Small intestine (tissue), 7 donors: Measurements from ENCODE around the gene DHRS7B. TPM values are rescaled to one million over a fixed set of nuclear protein-coding genes. Genes with fewer than 3 reads are reported as not detected.

Source experiments
- DNase-seq, 2 donors: peaks; one replicate each; pipeline versions ENCODE4 v3.0.0 to v3.0.0-alpha.2; 2013
- FAIRE-seq: peaks from 2 replicates; lab custom pipeline; 2012; peaks lifted over from hg19 to GRCh38; lab: Jason Lieb, UNC
- H3K27ac ChIP-seq, 3 donors: one replicate each; pipeline ENCODE4 v1.5.1; 2013; ENCODE audit warnings: low read length in 2 of 3, mild to moderate bottlenecking in 2 of 3, control low read depth in 1 of 3, inconsistent platforms in 1 of 3, low read depth in 1 of 3, moderate library complexity in 1 of 3
- H3K27me3 ChIP-seq, 3 donors: one replicate each; pipeline ENCODE4 v1.6.1; 2013; ENCODE audit warnings: low read length in 3 of 3, inconsistent platforms in 1 of 3; ENCODE audit not compliant: control insufficient read depth in 3 of 3, insufficient read depth in 3 of 3
- H3K36me3 ChIP-seq, 3 donors: one replicate each; pipeline ENCODE4 v1.6.1; 2013; ENCODE audit warnings: low read length in 3 of 3, inconsistent platforms in 1 of 3, low read depth in 1 of 3, mild to moderate bottlenecking in 1 of 3, moderate library complexity in 1 of 3; ENCODE audit not compliant: control insufficient read depth in 3 of 3, insufficient read depth in 2 of 3
- H3K4me1 ChIP-seq, 3 donors: one replicate each; pipeline ENCODE4 v1.6.1; 2013; ENCODE audit warnings: low read length in 2 of 3, inconsistent platforms in 1 of 3, low read depth in 1 of 3, mild to moderate bottlenecking in 1 of 3, moderate library complexity in 1 of 3; ENCODE audit not compliant: control insufficient read depth in 3 of 3, insufficient read depth in 2 of 3
- H3K4me3 ChIP-seq, 3 donors: one replicate each; pipeline ENCODE4 v1.5.1; 2013; ENCODE audit warnings: low read length in 3 of 3, control low read depth in 1 of 3, inconsistent platforms in 1 of 3, low read depth in 1 of 3, mild to moderate bottlenecking in 1 of 3, moderate library complexity in 1 of 3
- H3K9me3 ChIP-seq, 2 donors: one replicate each; pipeline ENCODE4 v1.6.1; 2013; ENCODE audit warnings: low read depth in 1 of 2, low read length in 1 of 2; ENCODE audit not compliant: control insufficient read depth in 2 of 2, insufficient read depth in 1 of 2
- WGBS, 3 donors: extraction: QIAGEN DNeasy Blood & Tissue Kit; methylation state at CpG; one replicate each; pipeline ENCODE4 v1.1.7; 2013; 5-methylcytosine and 5-hydroxymethylcytosine counted together
- polyA plus RNA-seq, 4 donors: library from polyadenylated mRNA; stranded (reverse) in 3 of 4; unstranded in 1 of 4; fragments of 200-250 nt in 3 of 4; fragments of 120-200 nt in 1 of 4; gene quantifications; one replicate each; pipeline versions ENCODE4 v1.2.1 to v1.2.3, GENCODE V29; 2013
- donor health status: healthy with polysubstance abuse.
- donor health status: control.
- donor health status: control.
- donor health status: Bipolar disorder and iron deficiency.
- donor health status: healthy.

The DHRS7B gene
- polyA plus RNA-seq, 4 donors: 23.5 to 33.7 (median 27.8) TPM

DNA sequence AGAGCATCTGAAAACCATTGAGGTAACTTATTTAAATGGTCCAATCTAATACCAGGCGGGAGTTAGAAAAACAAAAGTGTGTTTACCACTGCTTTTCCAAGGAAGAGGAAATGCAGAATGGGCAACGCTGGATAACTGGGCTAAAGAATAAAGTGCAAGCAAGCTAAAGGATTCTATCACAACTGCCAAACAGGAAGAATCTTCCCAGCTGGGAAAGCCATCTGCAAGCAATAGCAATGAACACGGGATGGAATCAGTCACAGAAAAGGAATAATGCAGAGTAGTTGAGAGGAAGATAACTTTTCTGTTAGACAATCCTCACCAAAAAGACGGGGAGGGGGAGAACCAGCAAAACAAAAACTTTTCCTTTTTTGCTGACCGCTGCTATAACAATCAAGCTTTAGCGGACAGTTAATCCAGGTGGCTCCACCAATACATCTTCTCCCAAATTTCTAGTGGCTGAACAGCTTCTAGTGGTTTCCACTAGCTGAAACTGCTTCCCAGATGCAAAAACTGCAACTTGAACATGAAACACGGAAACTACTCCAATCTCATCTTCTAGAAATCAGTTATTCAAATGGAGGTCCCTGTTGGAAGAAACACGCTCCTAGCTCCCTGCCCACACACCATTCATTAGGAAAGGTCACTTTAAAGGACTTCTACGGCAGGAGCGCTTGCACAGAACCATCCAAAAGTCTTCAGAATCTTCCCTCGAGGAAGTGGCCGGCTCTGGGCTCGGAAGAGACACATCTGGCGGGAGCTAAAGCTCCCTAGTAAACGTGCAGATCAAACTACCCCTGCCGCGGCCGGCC is 86.3 kb downstream of the DHRS7B start:
- H3K27ac ChIP-seq: peak overlapping the region in 2 of 3 donors; percentile 88 to 97
- no peaks in the 10 kb centered on the region for H3K9me3 ChIP-seq
- FAIRE-seq (no peak), DNase-seq (peak in 1 of 2 donors; percentile 17)
- H3K4me1 ChIP-seq: peaks cover 3 to 20% (median 20%) of the 10 kb centered on the region in 3 donors
- H3K36me3 ChIP-seq: peaks cover 0 to 30% (median 0%) of the 10 kb centered on the region in 3 donors
- H3K4me3 ChIP-seq: peak overlapping the region; percentile 65 to 98 (median 90)
- no peaks in the 10 kb centered on the region for H3K27me3 ChIP-seq
- 4 to 7% (median 4%) methylated on average over 18 of the region's 18 CpGs for WGBS, 3 donors

DNA sequence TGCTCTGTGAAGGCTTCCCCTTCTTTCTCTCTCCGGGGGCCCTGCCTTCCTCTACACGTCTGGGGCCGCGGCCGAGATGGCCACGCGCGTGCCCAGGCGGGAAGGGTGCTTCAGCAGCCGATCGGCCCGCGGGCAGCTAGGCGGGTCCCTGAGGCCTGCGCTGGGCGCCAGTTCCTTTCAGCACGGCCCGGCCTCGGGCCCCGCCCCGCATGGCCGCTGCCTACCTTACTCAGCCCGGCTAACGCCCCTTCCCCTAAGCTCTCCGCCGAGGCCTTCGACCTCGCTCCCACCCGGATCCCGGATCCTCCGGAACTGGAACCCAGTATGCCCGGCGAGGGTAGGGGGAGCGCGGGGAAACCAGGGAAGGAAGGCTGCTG is 86.9 kb downstream of the DHRS7B start:
- 0 to 1% (median 0%) methylated on average over 32 to 35 of the region's 35 CpGs for WGBS, 3 donors
- peaks cover 0 to 26% (median 0%) of the 10 kb centered on the region in 3 donors for H3K36me3 ChIP-seq
- peaks cover 3 to 20% (median 20%) of the 10 kb centered on the region in 3 donors for H3K4me1 ChIP-seq
- H3K27ac ChIP-seq: peak overlapping the region; percentile 65 to 97 (median 88)
- no peak for DNase-seq
- FAIRE-seq: no peak
- H3K9me3 ChIP-seq: no peaks in the 10 kb centered on the region
- H3K27me3 ChIP-seq: no peaks in the 10 kb centered on the region
- peak overlapping the region; percentile 65 to 98 (median 90) for H3K4me3 ChIP-seq

DNA sequence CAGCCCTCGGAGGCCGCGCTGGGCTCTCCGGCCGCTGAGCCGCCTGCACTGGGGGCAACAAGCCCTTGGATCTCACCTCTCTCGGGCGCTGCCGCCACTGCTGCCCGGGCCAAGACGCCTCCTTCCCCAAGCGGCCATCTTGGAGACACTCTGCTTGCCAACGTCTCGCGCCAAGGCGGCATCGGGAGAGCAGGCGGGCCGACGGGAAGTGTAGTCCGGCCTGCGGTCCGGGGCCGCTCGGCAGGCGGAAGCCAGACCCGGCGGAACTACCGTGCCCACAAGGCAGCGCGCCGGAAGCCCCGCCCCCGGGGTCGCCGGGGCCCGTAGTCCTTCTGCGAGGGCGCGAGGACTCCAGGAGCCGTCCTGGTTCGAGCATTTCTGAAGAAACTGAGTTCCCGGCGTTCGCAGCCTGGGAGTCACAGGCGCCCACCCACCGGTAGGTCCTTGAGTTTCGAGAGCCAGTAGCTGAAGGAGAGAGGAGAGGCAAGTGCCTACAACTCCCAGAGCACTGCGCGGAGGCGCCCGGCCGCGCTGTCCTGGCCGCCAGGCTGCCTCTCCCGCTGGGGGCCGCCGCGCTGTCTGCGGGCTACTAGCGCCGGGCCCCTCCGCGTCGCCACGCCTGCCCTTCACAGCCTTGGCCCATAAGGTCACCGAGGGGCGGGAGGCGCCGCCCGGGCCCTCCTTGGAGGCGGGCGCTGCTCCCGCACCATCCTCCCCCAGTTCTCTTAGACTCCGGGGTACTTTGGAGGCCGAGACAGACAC is 87.4 kb downstream of the DHRS7B start, which contains the start of gene TMEM11:
TSS of gene TMEM11 (minus strand) at position 147 of the 762 bp plus-strand sequence. CDS start at position 138, 9 bp downstream.
- DNase-seq (peak; percentile 94 to 98), FAIRE-seq (no peak)
- peaks cover 3 to 20% (median 20%) of the 10 kb centered on the region in 3 donors for H3K4me1 ChIP-seq
- peak within 1 kb of the TSS; percentile 65 to 98 (median 90) for H3K4me3 ChIP-seq
- H3K27ac ChIP-seq: peak within 1 kb of the TSS; percentile 92 to 97 (median 92)
- H3K9me3 ChIP-seq: no peaks in the 10 kb centered on the region
- peaks cover 0 to 21% (median 0%) of the 10 kb centered on the region in 3 donors for H3K36me3 ChIP-seq
- 0% methylated on average over 63 to 76 of the region's 76 CpGs for WGBS, 3 donors
- H3K27me3 ChIP-seq: no peaks in the 10 kb centered on the region

DNA sequence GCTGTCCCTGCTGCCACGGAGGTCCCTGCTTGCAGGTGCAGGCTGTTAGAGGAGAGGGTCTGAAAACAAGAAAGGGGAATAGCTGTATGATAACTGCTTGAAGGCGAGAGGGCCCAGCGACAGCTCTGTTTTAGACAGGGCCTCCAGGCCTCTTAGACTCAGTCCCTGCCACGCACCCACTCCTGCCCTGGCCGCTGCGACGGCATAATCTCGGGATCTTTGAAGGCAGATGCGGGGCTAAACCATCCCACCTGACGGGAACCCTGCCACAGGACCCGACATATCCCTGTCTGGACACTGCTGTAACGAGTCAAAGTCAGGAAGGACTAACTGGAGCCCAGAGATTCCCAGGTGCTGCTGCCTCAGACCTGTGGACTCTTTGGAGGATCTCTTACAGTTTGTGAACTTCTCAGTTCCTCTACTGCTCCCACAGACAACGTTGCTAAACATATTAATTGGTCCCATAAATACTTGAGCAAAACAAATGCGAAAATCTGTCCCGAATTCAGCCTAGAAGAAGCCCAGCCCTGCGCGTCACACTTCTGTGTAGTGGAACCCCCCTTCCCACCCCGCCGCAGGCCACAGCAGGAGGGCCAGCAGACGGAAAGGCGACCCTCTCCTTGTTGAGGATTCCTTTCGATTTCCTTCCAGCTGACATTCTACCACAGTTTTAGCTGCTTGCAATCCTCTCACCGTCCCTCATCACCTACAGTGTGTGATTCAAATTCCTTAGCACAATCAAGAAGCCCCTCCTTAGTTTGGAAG is 88.2 kb downstream of the DHRS7B start:
- Histone ChIP-seq H3K27me3 (no peaks in the 10 kb centered on the region), H3K36me3 (peaks cover 0 to 14% (median 0%) of the 10 kb centered on the region in 3 donors), H3K4me3 (peak overlapping the region; percentile 65 to 98 (median 90)), H3K4me1 (peaks cover 3 to 20% (median 20%) of the 10 kb centered on the region in 3 donors), H3K9me3 (no peaks in the 10 kb centered on the region), H3K27ac (peak overlapping the region; percentile 92 to 97 (median 92))
- DNase-seq (no peak), FAIRE-seq (no peak)
- WGBS, 3 donors: 9 to 24% (median 16%) methylated on average over 23 of the region's 23 CpGs

DNA sequence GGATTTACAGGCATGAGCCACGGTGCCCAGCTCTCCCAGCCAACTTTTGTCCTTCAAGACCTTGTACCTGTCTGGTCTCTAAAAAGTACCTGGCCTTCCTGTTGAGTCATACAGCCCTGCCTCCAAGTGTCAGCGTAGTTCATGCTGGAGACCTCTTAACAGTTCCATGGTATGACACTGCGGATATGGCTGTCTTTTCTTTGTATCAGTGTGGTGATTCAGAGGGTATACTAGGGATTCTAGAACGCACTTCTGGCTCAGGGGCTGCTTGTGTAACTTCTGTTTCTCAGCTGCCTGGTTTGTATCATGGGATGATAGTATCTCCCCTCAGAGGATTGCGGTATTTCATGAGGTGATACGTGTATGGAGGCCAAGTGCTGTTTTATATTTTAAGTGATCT is 89.2 kb downstream of the DHRS7B start:
- FAIRE-seq: no peak
- no peaks in the 10 kb centered on the region for H3K27me3 ChIP-seq

DNA sequence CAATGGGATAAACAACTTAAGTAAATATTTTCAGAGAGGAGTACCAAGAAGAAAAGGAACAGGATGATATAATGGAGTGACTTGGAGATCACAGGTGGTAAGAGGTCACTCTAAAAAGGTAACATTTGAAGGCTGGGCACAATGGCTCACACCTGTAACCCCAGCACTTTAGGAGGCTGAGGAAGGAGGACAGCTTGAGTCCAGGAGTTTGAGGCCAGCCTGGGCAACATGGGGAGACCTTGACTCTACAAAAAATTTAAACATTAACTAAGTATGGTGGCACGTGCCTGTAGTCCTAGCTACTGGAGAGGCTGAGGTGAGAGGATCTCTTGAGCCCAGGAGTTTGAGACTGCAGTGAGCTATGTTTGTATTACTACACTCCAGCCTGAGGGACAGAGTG is 90.6 kb downstream of the DHRS7B start:
- FAIRE-seq: no peak

More for the DNA sequence above, 89.2 kb downstream of the DHRS7B start:
- no peak overlapping the region for H3K4me3 ChIP-seq
- no peaks in the 10 kb centered on the region for H3K9me3 ChIP-seq
- no peak for DNase-seq
- H3K36me3 ChIP-seq: peaks cover 0 to 5% (median 0%) of the 10 kb centered on the region in 3 donors
- H3K4me1 ChIP-seq: peaks cover 3 to 20% (median 18%) of the 10 kb centered on the region in 3 donors
- no peak overlapping the region for H3K27ac ChIP-seq
- 86 to 89% (median 89%) methylated on average over 6 of the region's 6 CpGs for WGBS, 3 donors

DNA sequence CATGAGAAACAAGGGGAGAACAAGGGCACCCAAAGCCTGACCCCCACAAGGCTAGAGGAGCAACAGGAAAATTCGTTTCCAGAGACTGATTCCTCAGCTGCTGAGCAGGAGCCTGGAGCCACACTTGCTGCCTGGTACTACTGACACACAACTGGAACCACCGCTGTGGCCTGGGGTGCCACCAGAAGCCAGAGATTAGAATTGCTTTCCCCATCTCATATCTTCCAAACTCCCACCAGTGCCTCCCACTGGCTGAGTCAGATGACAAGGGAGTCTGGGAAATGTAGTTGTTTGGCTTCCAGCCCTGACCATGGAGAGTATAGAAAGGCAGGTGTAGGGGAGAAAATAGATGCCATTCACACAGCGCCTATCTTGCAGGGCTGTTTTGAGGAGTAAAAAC is 91.3 kb downstream of the DHRS7B start:
- H3K27ac ChIP-seq: no peak overlapping the region
- H3K4me3 ChIP-seq: no peak overlapping the region
- no peak for DNase-seq
- 77 to 87% (median 83%) methylated on average over 3 of the region's 3 CpGs for WGBS, 3 donors
- no peak for FAIRE-seq
- no peaks in the 10 kb centered on the region for H3K27me3 ChIP-seq
- H3K9me3 ChIP-seq: no peaks in the 10 kb centered on the region
- H3K4me1 ChIP-seq: peaks cover 0 to 3% (median 2%) of the 10 kb centered on the region in 3 donors
- H3K36me3 ChIP-seq: peaks cover 0 to 17% (median 2%) of the 10 kb centered on the region in 3 donors

More for the DNA sequence above, 90.6 kb downstream of the DHRS7B start:
- DNase-seq: no peak
- Histone ChIP-seq H3K27ac (no peak overlapping the region), H3K27me3 (no peaks in the 10 kb centered on the region), H3K9me3 (no peaks in the 10 kb centered on the region), H3K36me3 (peaks cover 0 to 10% (median 2%) of the 10 kb centered on the region in 3 donors), H3K4me3 (no peak overlapping the region), H3K4me1 (peaks cover 0 to 9% (median 9%) of the 10 kb centered on the region in 3 donors)
- 68 to 75% (median 70%) methylated on average over 1 of the region's 1 CpG for WGBS, 3 donors
